ENCODE data around the gene ALDH1A3.

GRCh38 chr15:100863796-100864267 is 15.8 kb upstream of the ALDH1A3 start:
- TF ChIP-seq ZNF274 (IDR thresholded peaks at IDR 0.05; ENCODE audit: low read depth, low read length) (no peak), SUZ12 (IDR thresholded peaks at IDR 0.05; ENCODE audit: extremely low read depth, insufficient read depth, insufficient read length) (no peak)

Measured in NT2/D1 (cell line).